Mesendoderm (in vitro differentiated cells): Measurements from ENCODE around the gene PSKH1.

Source experiments
- DNase-seq: peaks from one replicate; pipeline ENCODE4 v3.0.0; 2013
- H2AK5ac ChIP-seq: 2 replicates; pipeline ENCODE4 v1.6.1; 2013; ENCODE audit warnings: low read length, inconsistent platforms
- H2BK120ac ChIP-seq: 2 replicates; pipeline ENCODE4 v1.6.1; 2013; ENCODE audit warnings: low read depth, mild to moderate bottlenecking, low read length, moderate library complexity, mixed read lengths
- H2BK15ac ChIP-seq: replicated peaks from 2 replicates; pipeline ENCODE4 v1.6.1; 2013; ENCODE audit warnings: low read depth, mild to moderate bottlenecking, moderate library complexity
- H2BK5ac ChIP-seq: 2 replicates; pipeline ENCODE4 v1.6.1; 2013; ENCODE audit warnings: low read length, inconsistent platforms
- H3K18ac ChIP-seq: 2 replicates; pipeline ENCODE4 v1.6.1; 2013; ENCODE audit warnings: mild to moderate bottlenecking, low read length, mixed read lengths
- H3K23ac ChIP-seq: one replicate; pipeline ENCODE4 v1.6.1; 2013; ENCODE audit warnings: low read length
- H3K27ac ChIP-seq: 2 replicates; pipeline ENCODE4 v1.5.1; 2013; ENCODE audit warnings: low read depth, mild to moderate bottlenecking, inconsistent platforms, low read length, moderate library complexity
- H3K27me3 ChIP-seq: 2 replicates; pipeline ENCODE4 v1.6.1; 2013; ENCODE audit warnings: low read length, control low read depth, mild to moderate bottlenecking, inconsistent platforms; ENCODE audit not compliant: insufficient read depth, poor library complexity
- H3K36me3 ChIP-seq: 2 replicates; pipeline ENCODE4 v1.6.1; 2013; ENCODE audit warnings: low read length, inconsistent platforms; ENCODE audit not compliant: control insufficient read depth, insufficient read depth
- H3K4ac ChIP-seq: one replicate; pipeline ENCODE4 v1.6.1; 2013; ENCODE audit warnings: low read depth, mild to moderate bottlenecking, low read length, moderate library complexity
- H3K4me1 ChIP-seq: 2 replicates; pipeline ENCODE4 v1.6.1; 2013; ENCODE audit warnings: low read depth, low read length, inconsistent platforms; ENCODE audit not compliant: control insufficient read depth
- H3K4me2 ChIP-seq: 2 replicates; pipeline ENCODE4 v1.6.1; 2013; ENCODE audit warnings: low read length
- H3K4me3 ChIP-seq: 2 replicates; pipeline ENCODE4 v1.5.1; 2013; ENCODE audit warnings: mild to moderate bottlenecking, low read length
- H3K56ac ChIP-seq: one replicate; pipeline ENCODE4 v1.6.1; 2013; ENCODE audit warnings: low read length
- H3K79me1 ChIP-seq: 2 replicates; pipeline ENCODE4 v1.6.1; 2013; ENCODE audit warnings: low read length, inconsistent platforms
- H3K79me2 ChIP-seq: 2 replicates; pipeline ENCODE4 v1.6.1; 2013; ENCODE audit warnings: mild to moderate bottlenecking, low read length; ENCODE audit not compliant: control insufficient read depth, insufficient read depth
- H3K9ac ChIP-seq: 2 replicates; pipeline ENCODE4 v1.6.1; 2013; ENCODE audit warnings: low read length, inconsistent platforms
- H4K5ac ChIP-seq: one replicate; pipeline ENCODE4 v1.6.1; 2013; ENCODE audit warnings: low read length
- H4K8ac ChIP-seq: one replicate; pipeline ENCODE4 v1.6.1; 2013; ENCODE audit warnings: low read depth, mild to moderate bottlenecking, control low read depth, low read length, moderate library complexity
- WGBS: extraction: QIAGEN DNeasy Blood & Tissue Kit; methylation state at CpG from one replicate; pipeline ENCODE4 v1.1.7; 2013; ENCODE audit warnings: low lambda C conversion rate, missing lambda C conversion rate; ENCODE audit not compliant: insufficient coverage; ENCODE audit errors: extremely low coverage; 5-methylcytosine and 5-hydroxymethylcytosine counted together

The PSKH1 gene

GRCh38 chr16:67933805-67934204 lies 40.8 kb downstream of the PSKH1 start:
- Histone ChIP-seq H3K56ac (no peak overlapping the region), H3K27me3 (no peaks in the 10 kb centered on the region), H2BK5ac (no peak overlapping the region), H3K9ac (no peak overlapping the region), H4K5ac (no peak overlapping the region), H3K36me3 (no peaks in the 10 kb centered on the region), H3K27ac (no peak overlapping the region), H2BK15ac (no peak overlapping the region), H2BK120ac (no peak overlapping the region), H3K23ac (no peak overlapping the region), H3K18ac (no peak overlapping the region), H3K4me2 (no peak overlapping the region), H3K79me2 (no peaks in the 10 kb centered on the region), H3K79me1 (peaks cover 6% of the 10 kb centered on the region), H3K4me3 (no peak overlapping the region), H3K4ac (no peak overlapping the region), H3K4me1 (peaks cover 12% of the 10 kb centered on the region), H4K8ac (no peak overlapping the region), H2AK5ac (no peak overlapping the region)
- no CpG with 5 or more reads among the region's 7 CpGs for WGBS
- no peak for DNase-seq

- Histone ChIP-seq H3K4me2 (peak overlapping the region; percentile 45), H3K9ac (peak overlapping the region; percentile 86), H3K79me1 (peaks cover 6% of the 10 kb centered on the region), H2BK15ac (no peak overlapping the region), H3K79me2 (no peaks in the 10 kb centered on the region), H3K4me3 (peak overlapping the region; percentile 19), H3K27me3 (no peaks in the 10 kb centered on the region), H3K4ac (no peak overlapping the region), H3K56ac (peak overlapping the region; percentile 82), H3K18ac (no peak overlapping the region), H2BK5ac (no peak overlapping the region), H3K27ac (no peak overlapping the region), H4K5ac (no peak overlapping the region), H2BK120ac (no peak overlapping the region), H3K36me3 (no peaks in the 10 kb centered on the region), H4K8ac (no peak overlapping the region), H3K4me1 (peaks cover 12% of the 10 kb centered on the region), H3K23ac (peak overlapping the region; percentile 87), H2AK5ac (no peak overlapping the region)
- no CpG with 5 or more reads among the region's 13 CpGs for WGBS
- no peak for DNase-seq
These were observed 41.4 kb downstream of the PSKH1 start for GRCh38 chr16:67934306-67935100.

DNA sequence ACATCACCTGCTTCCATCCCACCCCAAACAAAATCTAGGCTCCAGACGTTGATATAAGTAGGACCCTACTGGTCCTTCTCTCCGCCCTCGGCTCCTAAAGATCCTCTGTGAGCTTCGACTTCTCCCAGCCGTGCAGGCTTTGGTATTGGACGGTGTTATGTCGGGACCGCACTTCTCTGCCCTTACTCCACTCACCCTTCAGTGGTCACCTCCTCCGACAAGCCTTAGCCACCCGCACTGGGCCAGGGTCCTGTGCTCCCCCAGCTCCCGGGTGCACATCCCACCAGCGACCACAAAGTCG lies 42.0 kb downstream of the PSKH1 start:
- Histone ChIP-seq H3K36me3 (no peaks in the 10 kb centered on the region), H3K56ac (peak overlapping the region; percentile 82), H3K79me2 (no peaks in the 10 kb centered on the region), H3K4me2 (peak overlapping the region; percentile 45), H3K27ac (no peak overlapping the region), H3K4ac (no peak overlapping the region), H4K8ac (no peak overlapping the region), H3K23ac (peak overlapping the region; percentile 87), H3K79me1 (peaks cover 6% of the 10 kb centered on the region), H3K4me3 (peak overlapping the region; percentile 19), H3K4me1 (peaks cover 12% of the 10 kb centered on the region), H3K18ac (no peak overlapping the region), H4K5ac (no peak overlapping the region), H2BK5ac (no peak overlapping the region), H3K9ac (peak overlapping the region; percentile 86), H2AK5ac (peak overlapping the region; percentile 15), H2BK120ac (no peak overlapping the region), H2BK15ac (no peak overlapping the region), H3K27me3 (no peaks in the 10 kb centered on the region)
- no CpG with 5 or more reads among the region's 13 CpGs for WGBS
- no peak for DNase-seq

- H3K4me3 ChIP-seq, result peak overlapping the region; percentile 92
- WGBS, result no CpG with 5 or more reads among the region's 55 CpGs
- peak; percentile 99 for DNase-seq
These were observed 42.5 kb downstream of the PSKH1 start for GRCh38 chr16:67935402-67936123.

GRCh38 chr16:67936124-67936879 lies 43.2 kb downstream of the PSKH1 start, which contains the start of gene PSMB10:
Gene PSMB10, minus strand, starts transcription at chr16:67936850. Its CDS starts 101 bp downstream, at chr16:67936749.
- Histone ChIP-seq H3K4me2 (peak within 1 kb of the TSS; percentile 73), H3K23ac (peak within 1 kb of the TSS; percentile 81), H3K4me1 (peaks cover 12% of the 10 kb centered on the region), H2BK120ac (no peak within 1 kb of the TSS), H3K27ac (peak within 1 kb of the TSS; percentile 24), H2BK5ac (peak within 1 kb of the TSS; percentile 65), H3K36me3 (no peaks in the 10 kb centered on the region), H3K79me1 (peaks cover 6% of the 10 kb centered on the region), H2BK15ac (no peak within 1 kb of the TSS), H3K27me3 (no peaks in the 10 kb centered on the region), H3K4ac (peak within 1 kb of the TSS; percentile 3), H3K56ac (peak within 1 kb of the TSS; percentile 100), H4K5ac (no peak within 1 kb of the TSS), H3K18ac (peak within 1 kb of the TSS; percentile 34), H3K79me2 (no peaks in the 10 kb centered on the region), H3K4me3 (peak within 1 kb of the TSS; percentile 92), H4K8ac (no peak within 1 kb of the TSS), H2AK5ac (no peak within 1 kb of the TSS), H3K9ac (peak within 1 kb of the TSS; percentile 98)
- peak; percentile 41 for DNase-seq
- WGBS, result no CpG with 5 or more reads among the region's 54 CpGs

More at GRCh38 chr16:67935402-67936123, 42.5 kb downstream of the PSKH1 start:
- Histone ChIP-seq H2BK120ac (no peak overlapping the region), H2BK5ac (peak overlapping the region; percentile 65), H4K5ac (no peak overlapping the region), H3K4ac (peak overlapping the region; percentile 3), H2AK5ac (peak overlapping the region; percentile 15), H3K18ac (peak overlapping the region; percentile 34), H2BK15ac (no peak overlapping the region), H3K4me2 (peak overlapping the region; percentile 73), H4K8ac (no peak overlapping the region), H3K27ac (peak overlapping the region; percentile 24), H3K4me1 (peaks cover 12% of the 10 kb centered on the region), H3K79me1 (peaks cover 6% of the 10 kb centered on the region), H3K36me3 (no peaks in the 10 kb centered on the region), H3K23ac (peak overlapping the region; percentile 87), H3K79me2 (no peaks in the 10 kb centered on the region), H3K9ac (peak overlapping the region; percentile 98), H3K27me3 (no peaks in the 10 kb centered on the region), H3K56ac (peak overlapping the region; percentile 100)
